ENCODE results near the gene AZIN2. TPM values are rescaled to one million over a fixed set of nuclear protein-coding genes. Genes with fewer than 3 reads are reported as not detected.

The AZIN2 gene
- total and polyA plus RNA-seq, 2 of the 13 experiments (the other 11 are each of a cell fraction or from before 2014, with no cell fraction given), result 1.7 to 3.5 TPM

GRCh38 chr1:33080885-33081553 lies at the start of gene AZIN2 (continued):
- TF ChIP-seq ZNF292 (CRISPR knock-in tag; IDR thresholded peaks at IDR 0.05; ENCODE audit: borderline replicate concordance, low read depth) (0 out of 2 replicates have a peak, but pooled peaks have one; percentile 16), ZNF775 (CRISPR knock-in tag; IDR thresholded peaks at IDR 0.05; ENCODE audit: borderline replicate concordance) (no peak), RELA (CRISPR knock-in tag; IDR thresholded peaks at IDR 0.05) (0 out of 2 replicates have a peak, but pooled peaks have one; percentile 52)

- TF ChIP-seq ZNF737 (CRISPR knock-in tag; IDR thresholded peaks at IDR 0.05; ENCODE audit: borderline replicate concordance) (no peak), ERF (CRISPR knock-in tag; IDR thresholded peaks at IDR 0.05) (no peak), MIER2 (CRISPR knock-in tag; IDR thresholded peaks at IDR 0.05) (no peak), ZSCAN12 (CRISPR knock-in tag; IDR thresholded peaks at IDR 0.05) (no peak), NR3C1 (CRISPR knock-in tag; IDR thresholded peaks at IDR 0.05) (no peak), ZNF788 (CRISPR knock-in tag; IDR thresholded peaks at IDR 0.05; ENCODE audit: borderline replicate concordance) (no peak), RNF219 (CRISPR knock-in tag; IDR thresholded peaks at IDR 0.05) (no peak), CREB3 (CRISPR knock-in tag; IDR thresholded peaks at IDR 0.05) (no peak), NAIF1 (CRISPR knock-in tag; IDR thresholded peaks at IDR 0.05; ENCODE audit: borderline replicate concordance) (no peak), ZNF761 (CRISPR knock-in tag; conservative IDR thresholded peaks at IDR 0.05) (no peak)
- WGBS (ENCODE audit: low lambda C conversion rate), result 95% methylated on average over 4 of the region's 4 CpGs
- Histone ChIP-seq H3K4me1 (ENCODE audit: insufficient read depth, low read length) (peaks cover 80% of the 10 kb centered on the region), H3K4me2 (ENCODE audit: low read depth, low read length) (no peak overlapping the region), H3K4me3 (replicated peaks in 1 of 3; ENCODE audit: insufficient read depth in 1 of 3, low read depth in 2 of 3, low read length in 3 of 3) (no peak overlapping the region), H3K36me3 (replicated peaks in 1 of 2; ENCODE audit: control insufficient read depth in 1 of 2, insufficient read depth in 2 of 2, low read length in 2 of 2) (peaks cover 6 to 47% of the 10 kb centered on the region in 2 experiments), H3K27me3 (ENCODE audit: control insufficient read depth in 1 of 2, insufficient read depth in 2 of 2, low read length in 2 of 2) (no peaks in the 10 kb centered on the region), H3K27ac (ENCODE audit: extremely low read length, insufficient read depth, low read length) (no peak overlapping the region), H3K79me2 (ENCODE audit: insufficient read depth, low read length) (peaks cover 91% of the 10 kb centered on the region), H3K9ac (ENCODE audit: insufficient read depth, low read depth, low read length) (no peak overlapping the region), H4K20me1 (ENCODE audit: insufficient read depth, low read length) (peaks cover 30% of the 10 kb centered on the region; the same call in 1 of the 2 replicates), H2AFZ (ENCODE audit: low read length) (no peak overlapping the region), H3K9me3 (ENCODE audit: low read length) (no peaks in the 10 kb centered on the region)
- DNase-seq (ENCODE audit: low spot score) (no peak), FAIRE-seq (no peak), ATAC-seq (no peak)
- ChIA-PET CTCF (ENCODE audit: low intra/inter-chr PET ratio, low total read pairs) (no interaction called here), POLR2A (no interaction called here)
- BruUV-seq (replicated peaks), result no TSS peak
- in situ Hi-C loops (cut with HindIII; ENCODE audit: extremely low pct_ligation_motif_present, low pct_unique_long_range_greater_than_20kb) (no loop called here), intact Hi-C loops (cut with micrococcal nuclease; ENCODE audit: unreplicated experiment) (no loop called here)
Observed at GRCh38 chr1:33031506-33031905, 49.4 kb upstream of the AZIN2 start.

All from HepG2 (cell line).